GM18520 (cell line): ENCODE results near the gene DBX1.
"Not testable (repeated sequence)": the region's sequence is repeated elsewhere in the genome, so short reads cannot be mapped to it uniquely, and the experiment has no call there.

ENCODE experiments used
- ATAC-seq: cut with Tn5 transposase; IDR thresholded peaks from one replicate; pipeline ENCODE4 v1.9.1; 2021; ENCODE audit not compliant: unreplicated experiment

The DBX1 gene

DNA sequence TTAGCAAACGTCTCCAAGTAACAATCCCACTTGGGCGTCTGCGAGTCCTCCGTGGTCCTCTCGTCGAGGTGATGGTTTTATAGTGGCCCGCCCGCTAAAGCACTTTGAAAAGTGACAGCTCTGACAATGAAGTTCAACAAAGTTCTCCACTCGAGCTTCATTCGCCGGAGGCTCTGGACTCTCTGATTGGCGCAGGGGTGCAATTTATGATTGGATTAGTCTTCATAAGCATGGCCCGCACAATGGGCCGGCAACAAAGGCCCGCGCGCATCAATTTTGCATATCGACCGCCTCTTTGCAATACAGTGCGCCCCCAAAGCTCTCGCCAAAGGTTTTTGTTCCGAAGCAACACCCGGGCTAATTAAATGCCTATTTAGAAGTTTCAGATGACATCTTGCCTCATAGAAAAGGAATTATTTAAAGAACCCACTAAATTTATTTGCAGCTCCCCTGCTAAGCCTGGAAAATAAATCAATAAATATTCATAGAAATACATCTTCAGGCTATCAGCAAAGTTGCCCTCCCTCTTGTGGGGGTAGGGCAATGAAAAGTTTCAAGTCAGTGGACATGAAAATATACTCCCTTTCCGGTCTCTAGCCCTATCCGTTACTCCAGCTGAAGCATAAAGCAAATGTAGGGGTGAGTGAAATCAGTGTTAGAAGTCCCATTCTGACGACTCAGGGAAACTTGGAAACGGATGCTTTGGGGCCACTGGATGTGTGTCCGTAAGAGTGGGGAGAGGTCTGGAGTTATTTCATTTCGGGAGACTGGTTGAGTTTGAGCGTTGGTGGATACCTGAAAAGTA, at the start of gene DBX1:
Gene DBX1, minus strand, starts transcription at position 51 of the 805 bp plus-strand sequence. CDS start 151 bp downstream, outside the sequence.
- ATAC-seq: no peak

DNA sequence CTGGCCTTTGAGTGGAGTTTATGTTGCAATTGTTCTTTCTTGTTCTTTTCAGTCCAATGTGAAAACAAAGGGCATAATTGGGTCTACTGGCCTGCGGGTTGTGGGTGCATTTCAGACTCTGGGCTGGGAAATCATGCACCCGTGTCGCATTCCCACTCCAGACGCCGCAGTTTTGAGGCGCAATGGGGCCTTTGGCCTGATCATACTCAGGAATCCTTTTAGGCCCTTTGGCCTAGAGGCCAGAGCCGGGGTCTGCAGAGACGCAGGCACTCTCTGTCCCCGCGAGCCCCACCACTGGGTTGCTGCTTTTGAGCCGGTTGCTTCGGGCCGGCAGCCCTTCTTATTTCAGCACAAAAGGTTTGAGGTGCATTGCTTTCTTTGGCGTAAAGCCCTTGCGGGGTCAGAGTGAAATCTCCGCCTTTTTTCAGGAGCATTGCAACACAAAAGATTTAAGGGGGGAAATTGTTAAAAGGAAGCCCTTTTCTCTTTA, 48.4 kb upstream of the DBX1 start:
- no peak for ATAC-seq

DNA sequence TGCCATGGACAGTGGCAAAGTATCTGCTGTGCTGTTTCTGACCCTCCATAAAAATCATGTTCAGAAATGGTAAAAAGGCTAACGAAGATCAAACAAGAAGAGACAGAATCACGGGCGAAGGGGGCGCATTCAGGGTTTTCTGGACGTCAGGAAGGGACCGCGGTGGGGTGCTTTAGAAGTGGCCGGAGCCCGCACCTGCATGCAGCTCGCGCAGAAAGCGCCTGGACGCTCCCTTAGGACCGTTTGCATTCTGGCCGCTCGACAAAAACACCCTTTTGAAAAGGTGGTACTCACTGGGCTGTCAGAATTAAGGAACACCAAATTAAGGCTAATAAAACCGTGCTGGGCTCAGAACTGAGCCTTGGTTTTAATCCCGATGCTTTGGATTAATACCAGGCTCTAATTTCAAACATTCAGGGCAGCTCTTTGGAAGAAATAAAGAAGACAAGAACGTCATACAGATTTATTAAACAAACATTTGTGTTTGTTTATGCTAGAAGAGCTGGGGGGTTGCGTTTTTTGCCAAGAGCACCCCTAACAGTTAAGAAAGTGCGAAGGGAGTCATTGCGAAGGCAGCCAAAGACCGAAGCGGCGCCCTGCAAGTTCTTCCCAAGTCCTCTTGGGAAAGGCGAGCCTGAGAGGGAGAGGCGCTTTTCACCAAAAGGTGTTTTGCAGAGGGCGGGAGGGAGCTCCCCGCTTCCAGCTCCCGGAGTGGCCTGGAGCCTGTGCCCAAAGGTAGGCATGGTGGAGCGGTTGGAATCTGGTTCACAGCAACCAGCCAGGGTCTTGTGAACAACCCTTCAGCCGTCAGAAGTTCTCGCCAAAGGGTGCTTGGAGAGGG, 47.7 kb upstream of the DBX1 start:
- ATAC-seq: no peak

- no peak for ATAC-seq
Observed at GRCh38 chr11:20205807-20206206, 45.5 kb upstream of the DBX1 start.

DNA sequence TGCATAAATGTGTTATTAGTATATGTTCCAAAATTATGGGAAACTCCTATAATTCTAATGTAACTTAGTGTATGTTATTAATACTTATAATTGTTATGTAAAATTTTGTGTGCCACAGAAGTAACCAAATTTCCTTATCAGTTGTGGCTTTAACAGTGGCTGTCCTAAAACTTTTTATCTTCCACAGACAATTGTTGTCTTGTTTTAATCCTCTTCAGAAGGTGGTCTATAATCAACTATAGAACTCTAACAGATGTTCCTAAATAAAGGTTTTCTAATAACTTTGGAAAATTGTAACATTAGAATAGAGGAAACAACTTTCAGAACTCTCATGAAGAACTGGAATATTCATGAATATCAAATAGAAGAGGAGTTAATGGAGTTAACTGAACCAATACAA, 44.4 kb upstream of the DBX1 start:
- ATAC-seq: no peak

- no peak for ATAC-seq
Observed at GRCh38 chr11:20203831-20204230, 43.6 kb upstream of the DBX1 start.

DNA sequence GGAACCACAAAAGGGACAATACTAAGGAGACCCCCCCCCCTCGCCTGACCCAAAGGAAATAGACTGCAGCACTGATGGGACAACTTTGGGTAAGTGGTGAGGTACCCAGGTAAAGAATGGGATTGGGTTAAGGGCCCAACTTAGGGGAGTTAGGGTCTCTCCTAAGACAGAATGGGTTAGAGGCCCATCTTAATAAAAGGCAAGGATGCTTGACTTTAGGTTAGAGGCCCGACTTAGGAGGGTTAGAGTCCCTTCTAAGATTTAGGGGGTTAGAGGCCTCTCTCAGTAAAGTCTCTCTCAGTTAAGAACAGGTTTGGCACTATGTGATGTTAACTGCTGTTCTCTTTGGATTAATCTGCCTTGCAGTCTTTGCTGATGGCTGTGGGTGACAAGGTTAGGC, 41.0 kb upstream of the DBX1 start:
- no peak for ATAC-seq

DNA sequence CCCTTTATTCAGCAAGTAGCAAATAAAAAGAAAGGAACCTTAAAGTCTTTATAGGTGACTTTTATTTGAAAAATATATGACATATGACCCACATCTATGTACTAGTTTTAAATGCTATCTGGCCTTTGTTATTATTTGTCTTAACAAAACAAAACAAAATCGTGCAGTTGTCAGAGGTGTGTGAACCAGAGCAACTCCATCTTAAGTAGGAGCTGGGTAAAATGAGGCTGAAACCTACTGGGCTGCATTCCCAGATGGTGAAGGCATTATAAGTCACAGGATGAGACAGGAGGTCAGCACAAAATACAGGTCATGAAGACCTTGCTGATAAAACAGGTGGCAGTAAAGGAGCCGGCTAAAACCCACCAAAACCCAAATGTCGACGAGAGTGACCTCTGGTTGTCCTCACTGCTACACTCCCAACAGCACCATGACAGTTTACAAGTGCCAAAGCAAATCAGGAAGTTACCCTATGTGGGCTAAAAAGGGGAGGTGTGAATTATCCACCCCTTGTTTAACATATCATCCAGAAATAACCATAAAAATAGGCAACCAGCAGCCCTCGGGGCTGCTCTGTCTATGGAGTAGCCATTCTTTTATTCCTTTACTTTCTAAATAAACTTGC, 40.2 kb upstream of the DBX1 start:
- ATAC-seq: not testable (repeated sequence)

DNA sequence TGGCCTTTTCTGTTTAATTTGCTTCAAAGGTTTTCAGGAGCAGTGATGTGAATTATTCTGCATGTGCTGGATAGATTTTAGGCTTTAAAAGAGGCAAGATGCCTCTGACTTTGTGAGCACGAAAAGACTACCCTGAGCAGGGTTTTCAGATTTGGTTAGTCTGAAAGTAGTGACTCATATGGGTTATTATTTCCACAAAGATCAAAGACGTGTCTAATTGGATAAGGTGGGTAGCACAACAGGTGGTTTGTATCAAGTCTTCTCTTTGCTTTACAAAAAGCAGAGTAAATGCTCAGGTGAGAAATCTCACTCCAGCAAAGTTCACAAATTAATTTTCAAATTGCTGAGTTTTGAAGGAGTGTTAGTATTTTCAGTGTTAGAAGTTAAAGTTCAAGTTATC, 37.6 kb upstream of the DBX1 start:
- peak; percentile 86 for ATAC-seq

DNA sequence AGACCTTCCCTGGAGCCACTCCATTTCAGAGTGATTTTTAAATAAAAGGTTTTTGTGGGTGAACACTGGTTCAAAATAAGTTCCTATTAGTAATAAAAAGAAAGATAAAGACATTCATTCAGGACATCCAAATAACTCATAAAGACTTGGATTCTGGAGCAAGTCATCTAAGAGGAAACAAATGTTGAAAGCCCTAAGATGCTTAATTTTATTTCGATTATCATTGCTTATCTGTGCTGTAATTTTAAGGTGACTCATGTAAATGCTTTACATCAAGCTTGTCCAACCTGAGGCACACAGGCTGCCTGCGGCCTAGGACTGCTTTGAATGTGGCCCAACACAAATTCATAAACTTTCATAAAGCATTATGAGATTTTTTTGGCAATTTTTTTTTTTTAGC, 34.2 kb upstream of the DBX1 start:
- no peak for ATAC-seq

GRCh38 chr11:20193307-20193706, 33.0 kb upstream of the DBX1 start:
- no peak for ATAC-seq

GRCh38 chr11:20192641-20193040, 32.4 kb upstream of the DBX1 start:
- ATAC-seq: no peak

DNA sequence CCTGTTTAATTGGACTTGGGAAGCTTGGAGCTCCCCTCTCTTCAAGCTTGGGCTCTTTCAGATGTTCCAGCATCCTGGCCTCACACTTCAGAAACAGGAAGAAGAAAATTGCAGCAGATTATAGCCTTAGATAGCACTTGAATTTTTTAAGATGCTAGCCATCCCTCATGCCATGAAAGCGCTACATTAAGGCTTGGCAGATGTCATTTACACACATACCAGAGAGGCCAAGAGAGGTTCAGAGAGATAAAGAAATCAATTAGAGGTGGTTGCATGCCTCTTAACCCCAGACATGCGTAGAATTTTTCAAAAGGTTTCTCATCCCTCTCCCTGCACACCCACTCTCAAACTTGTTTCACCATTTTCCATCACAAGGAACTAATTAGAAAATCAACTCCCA, 31.9 kb upstream of the DBX1 start:
- ATAC-seq: no peak

- ATAC-seq: no peak
Observed at GRCh38 chr11:20178976-20179375, 18.7 kb upstream of the DBX1 start.

DNA sequence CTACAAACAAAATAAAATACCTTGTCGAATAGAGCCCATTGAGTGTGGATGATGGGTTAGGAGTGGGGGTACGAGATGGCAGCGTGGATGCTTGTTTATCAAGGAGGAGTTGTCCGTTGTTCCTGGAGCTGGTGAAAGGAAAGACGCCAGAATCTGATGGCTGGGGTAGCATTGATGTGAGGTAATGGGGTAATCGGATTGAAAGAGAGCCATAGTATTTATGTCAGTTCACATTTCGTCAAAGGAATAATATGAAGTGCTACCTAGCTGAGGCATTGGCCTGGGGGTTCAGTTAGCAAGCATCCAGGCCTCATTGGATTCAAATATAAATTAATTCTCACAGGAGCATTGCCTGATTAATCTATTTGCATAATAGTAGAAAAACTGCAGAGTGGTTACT, 16.9 kb upstream of the DBX1 start:
- ATAC-seq: no peak

- no peak for ATAC-seq
Observed at GRCh38 chr11:20172721-20173447, 12.6 kb upstream of the DBX1 start.

DNA sequence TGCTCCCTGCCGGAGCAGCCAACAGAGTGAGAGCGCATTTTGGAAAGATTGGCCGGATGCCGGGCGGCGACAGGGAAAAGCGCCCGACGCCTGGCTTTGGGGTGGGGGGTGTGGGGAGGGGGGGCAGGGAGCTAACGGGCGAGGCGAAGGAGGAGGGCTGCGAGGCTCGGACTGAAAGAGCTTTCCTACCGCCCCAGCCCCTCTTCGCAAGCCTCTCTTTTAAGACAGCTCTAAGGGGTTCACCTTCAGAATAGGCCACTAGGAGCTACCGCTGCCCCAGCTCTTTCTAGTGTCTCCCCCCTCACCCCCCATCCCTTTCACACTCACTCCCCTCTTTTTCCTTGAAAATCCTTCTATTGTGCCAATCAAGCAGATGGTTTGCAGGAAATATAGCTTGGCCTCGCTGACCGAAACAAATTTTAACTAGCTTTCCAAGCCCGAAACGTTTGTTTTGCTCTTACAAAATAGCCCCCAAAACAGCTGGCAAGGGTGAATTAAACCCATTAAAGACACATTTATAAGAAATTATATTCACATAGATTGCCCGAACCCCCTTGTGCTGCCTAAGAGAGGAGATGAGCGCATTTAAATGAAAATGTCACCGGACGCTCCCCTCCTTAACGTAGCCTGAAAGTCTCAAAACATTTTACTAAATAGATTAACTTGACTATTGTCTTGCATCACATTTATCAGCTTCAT, 3.7 kb upstream of the DBX1 start:
- no peak for ATAC-seq

- no peak for ATAC-seq
Observed at GRCh38 chr11:20162824-20163782, 2.8 kb upstream of the DBX1 start.
